ENCODE results near the gene RHOF.

Gene RHOF

GRCh38 chr12:121805171-121806008 is 11.9 kb upstream of the RHOF start:
- H3K9ac ChIP-seq (ENCODE audit: low read depth in 1 of 2, low read length in 2 of 2): peak overlapping the region; percentile 68 to 96
- H3K27ac ChIP-seq (ENCODE audit: low read depth in 2 of 2, low read length in 2 of 2): peak overlapping the region; percentile 85 to 86
- H3K9me3 ChIP-seq (ENCODE audit: control insufficient read depth in 2 of 2, low read length in 2 of 2): no peaks in the 10 kb centered on the region
- peak overlapping the region; percentile 80 to 87 for H3K4me3 ChIP-seq (ENCODE audit: low read length in 2 of 2)
- H3K27me3 ChIP-seq (ENCODE audit: control insufficient read depth in 2 of 2, insufficient read depth in 2 of 2, low read length in 2 of 2): no peaks in the 10 kb centered on the region
- peaks cover 23 to 25% of the 10 kb centered on the region in 2 donors for H3K4me1 ChIP-seq (ENCODE audit: control insufficient read depth in 2 of 2, insufficient read depth in 2 of 2, low read length in 2 of 2)
- H3K36me3 ChIP-seq (ENCODE audit: control insufficient read depth in 2 of 2, insufficient read depth in 2 of 2, low read length in 2 of 2): peaks cover 13 to 32% of the 10 kb centered on the region in 2 donors

GRCh38 chr12:121804417-121805111 is 11.1 kb upstream of the RHOF start:
- Histone ChIP-seq H3K27me3 (ENCODE audit: control insufficient read depth in 2 of 2, insufficient read depth in 2 of 2, low read length in 2 of 2) (no peaks in the 10 kb centered on the region), H3K36me3 (ENCODE audit: control insufficient read depth in 2 of 2, insufficient read depth in 2 of 2, low read length in 2 of 2) (peaks cover 10 to 25% of the 10 kb centered on the region in 2 donors), H3K27ac (ENCODE audit: low read depth in 2 of 2, low read length in 2 of 2) (peak overlapping the region; percentile 85 to 86), H3K9me3 (ENCODE audit: control insufficient read depth in 2 of 2, low read length in 2 of 2) (no peaks in the 10 kb centered on the region), H3K4me3 (ENCODE audit: low read length in 2 of 2) (peak overlapping the region; percentile 80 to 87), H3K4me1 (ENCODE audit: control insufficient read depth in 2 of 2, insufficient read depth in 2 of 2, low read length in 2 of 2) (peaks cover 23 to 27% of the 10 kb centered on the region in 2 donors), H3K9ac (ENCODE audit: low read depth in 1 of 2, low read length in 2 of 2) (peak overlapping the region; percentile 68 to 96)

GRCh38 chr12:121803861-121804416 is 10.5 kb upstream of the RHOF start, which contains the start of gene SETD1B:
Gene SETD1B, plus strand, starts transcription at chr12:121804009. Its CDS starts 729 bp downstream, at chr12:121804738.
- Histone ChIP-seq H3K27ac (ENCODE audit: low read depth in 2 of 2, low read length in 2 of 2) (peak within 1 kb of the TSS; percentile 100), H3K4me3 (ENCODE audit: low read length in 2 of 2) (peak within 1 kb of the TSS; percentile 87 to 90), H3K36me3 (ENCODE audit: control insufficient read depth in 2 of 2, insufficient read depth in 2 of 2, low read length in 2 of 2) (peaks cover 7 to 19% of the 10 kb centered on the region in 2 donors), H3K27me3 (ENCODE audit: control insufficient read depth in 2 of 2, insufficient read depth in 2 of 2, low read length in 2 of 2) (no peaks in the 10 kb centered on the region), H3K9me3 (ENCODE audit: control insufficient read depth in 2 of 2, low read length in 2 of 2) (no peaks in the 10 kb centered on the region), H3K9ac (ENCODE audit: low read depth in 1 of 2, low read length in 2 of 2) (peak within 1 kb of the TSS; percentile 96 to 98), H3K4me1 (ENCODE audit: control insufficient read depth in 2 of 2, insufficient read depth in 2 of 2, low read length in 2 of 2) (peaks cover 28 to 32% of the 10 kb centered on the region in 2 donors)

- Histone ChIP-seq H3K4me3 (ENCODE audit: low read length in 2 of 2) (peak overlapping the region; percentile 87 to 90), H3K4me1 (ENCODE audit: control insufficient read depth in 2 of 2, insufficient read depth in 2 of 2, low read length in 2 of 2) (peaks cover 37 to 41% of the 10 kb centered on the region in 2 donors), H3K9ac (ENCODE audit: low read depth in 1 of 2, low read length in 2 of 2) (peak overlapping the region; percentile 96 to 98), H3K27me3 (ENCODE audit: control insufficient read depth in 2 of 2, insufficient read depth in 2 of 2, low read length in 2 of 2) (no peaks in the 10 kb centered on the region), H3K9me3 (ENCODE audit: control insufficient read depth in 2 of 2, low read length in 2 of 2) (no peaks in the 10 kb centered on the region), H3K36me3 (ENCODE audit: control insufficient read depth in 2 of 2, insufficient read depth in 2 of 2, low read length in 2 of 2) (peaks cover 1 to 11% of the 10 kb centered on the region in 2 donors), H3K27ac (ENCODE audit: low read depth in 2 of 2, low read length in 2 of 2) (peak overlapping the region; percentile 100)
Observed at GRCh38 chr12:121802843-121803698, 9.6 kb upstream of the RHOF start.

DNA sequence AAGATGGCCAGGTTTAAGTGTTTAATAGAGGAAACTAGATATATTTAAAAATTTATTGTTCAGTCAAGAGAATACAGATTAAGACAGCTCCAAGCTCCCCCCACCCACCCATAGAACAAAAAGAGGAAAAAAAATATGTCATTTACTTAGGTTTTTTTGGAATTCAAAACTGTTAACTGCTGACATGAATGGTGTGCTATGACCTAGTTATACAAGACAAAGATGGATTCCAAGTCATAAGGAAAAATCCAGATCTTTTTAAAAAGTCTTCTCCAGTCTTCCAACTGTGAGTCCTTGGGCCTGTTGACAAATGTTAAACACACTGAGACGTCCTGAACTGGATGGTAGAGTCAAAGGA is 9.0 kb upstream of the RHOF start:
- H3K27ac ChIP-seq (ENCODE audit: low read depth in 2 of 2, low read length in 2 of 2): peak overlapping the region; percentile 100

GRCh38 chr12:121801595-121802484 is 8.4 kb upstream of the RHOF start:
- Histone ChIP-seq H3K9ac (ENCODE audit: low read depth in 1 of 2, low read length in 2 of 2) (peak overlapping the region; percentile 96 to 98), H3K4me3 (ENCODE audit: low read length in 2 of 2) (peak overlapping the region; percentile 87 to 90), H3K36me3 (ENCODE audit: control insufficient read depth in 2 of 2, insufficient read depth in 2 of 2, low read length in 2 of 2) (peaks cover 0 to 4% of the 10 kb centered on the region in 2 donors), H3K27ac (ENCODE audit: low read depth in 2 of 2, low read length in 2 of 2) (peak overlapping the region; percentile 100), H3K4me1 (ENCODE audit: control insufficient read depth in 2 of 2, insufficient read depth in 2 of 2, low read length in 2 of 2) (peaks cover 39 to 46% of the 10 kb centered on the region in 2 donors), H3K9me3 (ENCODE audit: control insufficient read depth in 2 of 2, low read length in 2 of 2) (no peaks in the 10 kb centered on the region), H3K27me3 (ENCODE audit: control insufficient read depth in 2 of 2, insufficient read depth in 2 of 2, low read length in 2 of 2) (no peaks in the 10 kb centered on the region)

More for the DNA sequence above, 9.0 kb upstream of the RHOF start:
- Histone ChIP-seq H3K27me3 (ENCODE audit: control insufficient read depth in 2 of 2, insufficient read depth in 2 of 2, low read length in 2 of 2) (no peaks in the 10 kb centered on the region), H3K9me3 (ENCODE audit: control insufficient read depth in 2 of 2, low read length in 2 of 2) (no peaks in the 10 kb centered on the region), H3K4me1 (ENCODE audit: control insufficient read depth in 2 of 2, insufficient read depth in 2 of 2, low read length in 2 of 2) (peaks cover 43 to 47% of the 10 kb centered on the region in 2 donors), H3K9ac (ENCODE audit: low read depth in 1 of 2, low read length in 2 of 2) (peak overlapping the region; percentile 96 to 98), H3K4me3 (ENCODE audit: low read length in 2 of 2) (peak overlapping the region; percentile 87 to 90), H3K36me3 (ENCODE audit: control insufficient read depth in 2 of 2, insufficient read depth in 2 of 2, low read length in 2 of 2) (peaks cover 0 to 8% of the 10 kb centered on the region in 2 donors)

- Histone ChIP-seq H3K36me3 (ENCODE audit: control insufficient read depth in 2 of 2, insufficient read depth in 2 of 2, low read length in 2 of 2) (peaks cover 0 to 2% of the 10 kb centered on the region in 2 donors), H3K4me1 (ENCODE audit: control insufficient read depth in 2 of 2, insufficient read depth in 2 of 2, low read length in 2 of 2) (peaks cover 38 to 44% of the 10 kb centered on the region in 2 donors), H3K27me3 (ENCODE audit: control insufficient read depth in 2 of 2, insufficient read depth in 2 of 2, low read length in 2 of 2) (no peaks in the 10 kb centered on the region), H3K4me3 (ENCODE audit: low read length in 2 of 2) (peak overlapping the region; percentile 87 to 90), H3K9ac (ENCODE audit: low read depth in 1 of 2, low read length in 2 of 2) (peak overlapping the region; percentile 96 to 98), H3K9me3 (ENCODE audit: control insufficient read depth in 2 of 2, low read length in 2 of 2) (no peaks in the 10 kb centered on the region), H3K27ac (ENCODE audit: low read depth in 2 of 2, low read length in 2 of 2) (peak overlapping the region; percentile 100)
Observed at GRCh38 chr12:121800694-121801594, 7.5 kb upstream of the RHOF start.

GRCh38 chr12:121799842-121800693 is 6.6 kb upstream of the RHOF start:
- Histone ChIP-seq H3K36me3 (ENCODE audit: control insufficient read depth in 2 of 2, insufficient read depth in 2 of 2, low read length in 2 of 2) (peaks cover 0 to 7% of the 10 kb centered on the region in 2 donors), H3K9me3 (ENCODE audit: control insufficient read depth in 2 of 2, low read length in 2 of 2) (no peaks in the 10 kb centered on the region), H3K4me3 (ENCODE audit: low read length in 2 of 2) (peak overlapping the region; percentile 87 to 90), H3K4me1 (ENCODE audit: control insufficient read depth in 2 of 2, insufficient read depth in 2 of 2, low read length in 2 of 2) (peaks cover 43 to 46% of the 10 kb centered on the region in 2 donors), H3K27me3 (ENCODE audit: control insufficient read depth in 2 of 2, insufficient read depth in 2 of 2, low read length in 2 of 2) (no peaks in the 10 kb centered on the region), H3K9ac (ENCODE audit: low read depth in 1 of 2, low read length in 2 of 2) (peak overlapping the region; percentile 96 to 98), H3K27ac (ENCODE audit: low read depth in 2 of 2, low read length in 2 of 2) (peak overlapping the region; percentile 100)

Measured in mucosa of rectum (tissue), 2 donors.